GM12878 (cell line): Measurements from ENCODE around the gene ARF5.

ENCODE experiments used
- EGR1 ChIP-seq, 2 experiments: IDR thresholded peaks; 1 replicate in 1 of 2; 2 replicates in 1 of 2; pipeline ENCODE4 v1.6.1; 2011 to 2012; ENCODE audit warnings: low read depth in 2 of 2, low read length in 2 of 2, borderline replicate concordance in 1 of 2, mild to moderate bottlenecking in 1 of 2, moderate library complexity in 1 of 2
- EZH2 ChIP-seq: IDR thresholded peaks from 2 replicates; pipeline ENCODE4 v1.6.1; 2012; ENCODE audit warnings: low read depth, mild to moderate bottlenecking, control low read depth, inconsistent platforms, low read length, borderline replicate concordance; ENCODE audit not compliant: control insufficient read depth
- SIX5 ChIP-seq: IDR thresholded peaks from 2 replicates; pipeline ENCODE4 v1.6.1; 2011; ENCODE audit warnings: mild to moderate bottlenecking, low read depth, low read length, moderate library complexity; ENCODE audit not compliant: severe bottlenecking
- TCF7 ChIP-seq: IDR thresholded peaks from 2 replicates; pipeline ENCODE4 v1.6.1; 2014; ENCODE audit warnings: antibody characterized with exemption, borderline replicate concordance
- TF ChIP-seq, protein P1 (sequence below), 3 experiments: IDR thresholded peaks in 2 of 3; conservative IDR thresholded peaks in 1 of 3; 2 replicates each; pipeline ENCODE4 v1.5.1; 2011; ENCODE audit warnings: low read depth in 3 of 3, low read length in 3 of 3, mild to moderate bottlenecking in 3 of 3, control low read depth in 2 of 3, moderate library complexity in 2 of 3, inconsistent platforms in 1 of 3, mixed read lengths in 1 of 3; ENCODE audit not compliant: control insufficient read depth in 2 of 3, insufficient read depth in 1 of 3; ENCODE audit errors: extremely low read depth in 1 of 3
- TF ChIP-seq, protein P2 (sequence below): fragments of 450-650 bp; formaldehyde crosslinking; IDR thresholded peaks from 2 replicates; pipeline ENCODE4 v1.4.0; 2020; ENCODE audit warnings: mild to moderate bottlenecking, moderate library complexity

GRCh38 chr7:127632276-127632910 lies 44.2 kb downstream of the ARF5 start:
- no peak for TF ChIP-seq SIX5
- TF ChIP-seq, protein P1, sequence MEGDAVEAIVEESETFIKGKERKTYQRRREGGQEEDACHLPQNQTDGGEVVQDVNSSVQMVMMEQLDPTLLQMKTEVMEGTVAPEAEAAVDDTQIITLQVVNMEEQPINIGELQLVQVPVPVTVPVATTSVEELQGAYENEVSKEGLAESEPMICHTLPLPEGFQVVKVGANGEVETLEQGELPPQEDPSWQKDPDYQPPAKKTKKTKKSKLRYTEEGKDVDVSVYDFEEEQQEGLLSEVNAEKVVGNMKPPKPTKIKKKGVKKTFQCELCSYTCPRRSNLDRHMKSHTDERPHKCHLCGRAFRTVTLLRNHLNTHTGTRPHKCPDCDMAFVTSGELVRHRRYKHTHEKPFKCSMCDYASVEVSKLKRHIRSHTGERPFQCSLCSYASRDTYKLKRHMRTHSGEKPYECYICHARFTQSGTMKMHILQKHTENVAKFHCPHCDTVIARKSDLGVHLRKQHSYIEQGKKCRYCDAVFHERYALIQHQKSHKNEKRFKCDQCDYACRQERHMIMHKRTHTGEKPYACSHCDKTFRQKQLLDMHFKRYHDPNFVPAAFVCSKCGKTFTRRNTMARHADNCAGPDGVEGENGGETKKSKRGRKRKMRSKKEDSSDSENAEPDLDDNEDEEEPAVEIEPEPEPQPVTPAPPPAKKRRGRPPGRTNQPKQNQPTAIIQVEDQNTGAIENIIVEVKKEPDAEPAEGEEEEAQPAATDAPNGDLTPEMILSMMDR (IDR thresholded peaks at IDR 0.05 in 2 of 3, conservative IDR thresholded peaks at IDR 0.05 in 1 of 3; ENCODE audit: control insufficient read depth in 2 of 3, extremely low read depth in 1 of 3, insufficient read depth in 1 of 3, low read depth in 3 of 3, low read length in 3 of 3), result no peak
- TF ChIP-seq, protein P2, sequence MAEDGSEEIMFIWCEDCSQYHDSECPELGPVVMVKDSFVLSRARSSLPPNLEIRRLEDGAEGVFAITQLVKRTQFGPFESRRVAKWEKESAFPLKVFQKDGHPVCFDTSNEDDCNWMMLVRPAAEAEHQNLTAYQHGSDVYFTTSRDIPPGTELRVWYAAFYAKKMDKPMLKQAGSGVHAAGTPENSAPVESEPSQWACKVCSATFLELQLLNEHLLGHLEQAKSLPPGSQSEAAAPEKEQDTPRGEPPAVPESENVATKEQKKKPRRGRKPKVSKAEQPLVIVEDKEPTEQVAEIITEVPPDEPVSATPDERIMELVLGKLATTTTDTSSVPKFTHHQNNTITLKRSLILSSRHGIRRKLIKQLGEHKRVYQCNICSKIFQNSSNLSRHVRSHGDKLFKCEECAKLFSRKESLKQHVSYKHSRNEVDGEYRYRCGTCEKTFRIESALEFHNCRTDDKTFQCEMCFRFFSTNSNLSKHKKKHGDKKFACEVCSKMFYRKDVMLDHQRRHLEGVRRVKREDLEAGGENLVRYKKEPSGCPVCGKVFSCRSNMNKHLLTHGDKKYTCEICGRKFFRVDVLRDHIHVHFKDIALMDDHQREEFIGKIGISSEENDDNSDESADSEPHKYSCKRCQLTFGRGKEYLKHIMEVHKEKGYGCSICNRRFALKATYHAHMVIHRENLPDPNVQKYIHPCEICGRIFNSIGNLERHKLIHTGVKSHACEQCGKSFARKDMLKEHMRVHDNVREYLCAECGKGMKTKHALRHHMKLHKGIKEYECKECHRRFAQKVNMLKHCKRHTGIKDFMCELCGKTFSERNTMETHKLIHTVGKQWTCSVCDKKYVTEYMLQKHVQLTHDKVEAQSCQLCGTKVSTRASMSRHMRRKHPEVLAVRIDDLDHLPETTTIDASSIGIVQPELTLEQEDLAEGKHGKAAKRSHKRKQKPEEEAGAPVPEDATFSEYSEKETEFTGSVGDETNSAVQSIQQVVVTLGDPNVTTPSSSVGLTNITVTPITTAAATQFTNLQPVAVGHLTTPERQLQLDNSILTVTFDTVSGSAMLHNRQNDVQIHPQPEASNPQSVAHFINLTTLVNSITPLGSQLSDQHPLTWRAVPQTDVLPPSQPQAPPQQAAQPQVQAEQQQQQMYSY, result no peak
- no peak for TF ChIP-seq EGR1 (IDR thresholded peaks at IDR 0.05; ENCODE audit: borderline replicate concordance in 1 of 2, low read depth in 2 of 2, low read length in 2 of 2)
- TF ChIP-seq EZH2, result no peak
- TF ChIP-seq TCF7, result no peak
